ENCODE results near the gene PLXND1. TPM values are rescaled to one million over a fixed set of nuclear protein-coding genes. Genes with fewer than 3 reads are reported as not detected.

PLXND1 gene
- total RNA-seq, 1 donor from 2014 or later: 9.0 TPM

DNA sequence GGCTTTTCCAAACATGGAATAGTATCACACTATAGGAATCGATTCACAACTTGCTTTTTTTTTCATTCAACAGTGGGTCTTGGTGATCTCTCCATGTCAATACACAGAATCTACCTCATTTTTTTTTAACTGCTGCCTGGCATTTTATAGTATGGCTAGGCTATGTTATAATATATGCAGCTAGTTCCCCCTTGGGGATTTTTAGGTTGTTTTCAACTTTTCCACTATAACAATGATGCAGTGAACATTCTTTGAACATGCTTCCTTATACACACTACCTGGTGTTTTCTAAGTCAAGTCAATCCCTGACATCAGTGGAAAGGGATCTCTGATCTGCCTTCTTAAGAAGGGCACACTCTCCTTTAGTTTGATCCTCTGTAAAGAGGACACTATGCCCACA is 46.5 kb upstream of the PLXND1 start:
- no peak overlapping the region for H3K4me3 Mint-ChIP-seq
- no peaks in the 10 kb centered on the region for H3K27me3 Mint-ChIP-seq (ENCODE audit: insufficient read depth, low read depth)
- Histone ChIP-seq H3K27me3 (no peaks in the 10 kb centered on the region), H3K79me2 (ENCODE audit: low read depth) (peaks cover 26% of the 10 kb centered on the region), H2AFZ (replicated peaks) (no peak overlapping the region), H3K4me2 (no peak overlapping the region), H3F3A (ENCODE audit: low read depth) (peaks cover 25% of the 10 kb centered on the region), H3K4me3 (no peak overlapping the region), H3K9ac (no peak overlapping the region), H3K27ac (no peak overlapping the region), H3K36me3 (no peaks in the 10 kb centered on the region), H4K20me1 (ENCODE audit: low read depth) (peaks cover 23% of the 10 kb centered on the region), H3K9me3 (ENCODE audit: low read depth) (no peaks in the 10 kb centered on the region), H3K4me1 (peaks cover 34% of the 10 kb centered on the region)
- H3K27ac Mint-ChIP-seq: no peak overlapping the region
- H3K9me3 Mint-ChIP-seq: no peaks in the 10 kb centered on the region
- TF ChIP-seq, protein P1, sequence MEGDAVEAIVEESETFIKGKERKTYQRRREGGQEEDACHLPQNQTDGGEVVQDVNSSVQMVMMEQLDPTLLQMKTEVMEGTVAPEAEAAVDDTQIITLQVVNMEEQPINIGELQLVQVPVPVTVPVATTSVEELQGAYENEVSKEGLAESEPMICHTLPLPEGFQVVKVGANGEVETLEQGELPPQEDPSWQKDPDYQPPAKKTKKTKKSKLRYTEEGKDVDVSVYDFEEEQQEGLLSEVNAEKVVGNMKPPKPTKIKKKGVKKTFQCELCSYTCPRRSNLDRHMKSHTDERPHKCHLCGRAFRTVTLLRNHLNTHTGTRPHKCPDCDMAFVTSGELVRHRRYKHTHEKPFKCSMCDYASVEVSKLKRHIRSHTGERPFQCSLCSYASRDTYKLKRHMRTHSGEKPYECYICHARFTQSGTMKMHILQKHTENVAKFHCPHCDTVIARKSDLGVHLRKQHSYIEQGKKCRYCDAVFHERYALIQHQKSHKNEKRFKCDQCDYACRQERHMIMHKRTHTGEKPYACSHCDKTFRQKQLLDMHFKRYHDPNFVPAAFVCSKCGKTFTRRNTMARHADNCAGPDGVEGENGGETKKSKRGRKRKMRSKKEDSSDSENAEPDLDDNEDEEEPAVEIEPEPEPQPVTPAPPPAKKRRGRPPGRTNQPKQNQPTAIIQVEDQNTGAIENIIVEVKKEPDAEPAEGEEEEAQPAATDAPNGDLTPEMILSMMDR (IDR thresholded peaks at IDR 0.05): no peak
- TF ChIP-seq EZH2 (IDR thresholded peaks at IDR 0.05) (no peak), EZH2phosphoT487 (IDR thresholded peaks at IDR 0.05) (no peak)
- DNase-seq (ENCODE audit: low spot score): no peak
- H3K4me1 Mint-ChIP-seq: peaks cover 30% of the 10 kb centered on the region
- H3K36me3 Mint-ChIP-seq: peaks cover 21% of the 10 kb centered on the region

DNA sequence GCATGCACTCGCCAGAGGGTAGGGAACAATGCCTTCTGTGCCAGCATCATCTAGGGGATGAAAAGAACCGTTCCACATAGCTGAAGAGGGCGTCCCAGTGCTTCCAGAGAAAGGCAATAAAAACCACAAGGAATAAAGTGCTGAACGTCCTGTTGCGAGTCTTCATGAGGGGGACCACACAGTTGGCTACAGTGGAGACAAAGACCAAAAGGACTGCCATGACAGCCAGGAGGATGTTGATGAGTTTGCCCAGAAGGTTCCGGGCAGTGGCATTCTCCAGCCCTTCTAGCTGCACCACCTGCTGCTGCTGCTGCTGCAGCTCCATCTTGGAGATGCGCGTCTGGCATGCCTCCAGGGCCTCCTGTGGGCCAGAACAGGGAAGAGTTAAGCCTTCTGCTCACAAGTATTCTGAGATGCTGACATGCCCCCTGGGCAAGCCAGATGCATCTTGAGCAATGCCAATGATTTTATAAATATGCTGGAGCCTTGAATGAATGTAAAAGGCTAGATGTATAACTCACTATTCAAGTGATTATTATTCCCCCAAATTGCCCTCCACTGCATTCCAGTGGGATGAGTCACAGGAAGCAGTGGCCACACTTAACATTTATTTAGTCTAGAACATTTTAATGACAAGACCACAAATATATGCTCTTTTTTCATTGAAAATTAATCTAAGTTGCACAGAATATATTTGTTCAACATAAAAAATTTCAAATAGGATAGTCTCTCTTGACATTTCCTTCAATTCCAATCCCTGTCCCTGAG is 45.1 kb upstream of the PLXND1 start:
- Histone ChIP-seq H3K36me3 (no peaks in the 10 kb centered on the region), H3K4me1 (peaks cover 26% of the 10 kb centered on the region), H3K9me3 (ENCODE audit: low read depth) (no peaks in the 10 kb centered on the region), H3K4me2 (no peak overlapping the region), H2AFZ (replicated peaks) (no peak overlapping the region), H4K20me1 (ENCODE audit: low read depth) (peaks cover 14% of the 10 kb centered on the region), H3K27me3 (no peaks in the 10 kb centered on the region), H3F3A (ENCODE audit: low read depth) (peaks cover 25% of the 10 kb centered on the region), H3K27ac (peak overlapping the region; percentile 55), H3K9ac (no peak overlapping the region), H3K79me2 (ENCODE audit: low read depth) (peaks cover 12% of the 10 kb centered on the region), H3K4me3 (no peak overlapping the region)
- Mint-ChIP-seq H3K4me1 (peaks cover 21% of the 10 kb centered on the region), H3K27ac (peak overlapping the region; percentile 39), H3K4me3 (no peak overlapping the region), H3K36me3 (peaks cover 21% of the 10 kb centered on the region), H3K9me3 (no peaks in the 10 kb centered on the region), H3K27me3 (ENCODE audit: insufficient read depth, low read depth) (no peaks in the 10 kb centered on the region)
- TF ChIP-seq, protein P1 (IDR thresholded peaks at IDR 0.05): no peak
- TF ChIP-seq EZH2 (IDR thresholded peaks at IDR 0.05) (no peak), EZH2phosphoT487 (IDR thresholded peaks at IDR 0.05) (no peak)
- DNase-seq (ENCODE audit: low spot score): peak; percentile 45

DNA sequence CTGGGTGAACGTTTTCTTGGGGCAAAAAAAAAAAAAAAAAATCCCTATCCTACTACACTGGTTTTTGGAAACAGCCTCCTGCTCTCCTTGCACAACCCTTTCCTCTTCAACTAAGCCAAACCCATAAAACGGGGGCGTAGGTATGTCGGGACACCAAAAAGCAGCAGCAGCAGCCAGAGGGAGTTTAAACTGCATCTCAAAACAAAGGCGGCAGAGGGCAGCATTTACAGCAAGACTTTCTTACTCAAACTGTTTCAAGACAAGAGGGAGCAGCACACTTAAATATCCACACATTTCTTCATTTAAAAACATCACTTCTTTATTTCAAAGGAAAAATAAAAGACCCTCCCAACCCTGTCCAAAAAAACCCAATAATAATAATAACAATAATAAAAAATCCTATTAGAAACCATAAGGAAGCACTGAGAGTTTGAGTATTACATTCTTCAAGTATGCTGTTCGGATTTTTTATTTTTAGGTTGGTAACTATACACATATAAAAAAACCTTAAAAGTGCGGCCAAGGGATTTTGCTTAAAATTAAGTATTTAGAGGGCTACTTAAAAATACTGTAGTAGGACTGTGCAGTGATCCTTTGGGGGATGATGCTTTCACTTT is 43.9 kb upstream of the PLXND1 start:
- TF ChIP-seq, protein P1 (IDR thresholded peaks at IDR 0.05): peak; percentile 74
- TF ChIP-seq EZH2phosphoT487 (IDR thresholded peaks at IDR 0.05): no peak
- H3K79me2 ChIP-seq (ENCODE audit: low read depth): peaks cover under 1% of the 10 kb centered on the region
- H3K27ac Mint-ChIP-seq: peak overlapping the region; percentile 78
- no peaks in the 10 kb centered on the region for H3K36me3 ChIP-seq
- no peak overlapping the region for H3K9ac ChIP-seq
- H3K9me3 ChIP-seq (ENCODE audit: low read depth): no peaks in the 10 kb centered on the region
- H3K9me3 Mint-ChIP-seq: no peaks in the 10 kb centered on the region
- peaks cover 21% of the 10 kb centered on the region for H3K36me3 Mint-ChIP-seq
- H3K27ac ChIP-seq: peak overlapping the region; percentile 55
- no peak overlapping the region for H3K4me3 ChIP-seq
- DNase-seq (ENCODE audit: low spot score): peak; percentile 75
- H3K4me3 Mint-ChIP-seq: no peak overlapping the region
- H3K4me2 ChIP-seq: no peak overlapping the region
- peaks cover 11% of the 10 kb centered on the region for H4K20me1 ChIP-seq (ENCODE audit: low read depth)
- peaks cover 19% of the 10 kb centered on the region for H3K4me1 Mint-ChIP-seq
- H3F3A ChIP-seq (ENCODE audit: low read depth): peaks cover 25% of the 10 kb centered on the region
- no peaks in the 10 kb centered on the region for H3K27me3 Mint-ChIP-seq (ENCODE audit: insufficient read depth, low read depth)
- no peak overlapping the region for H2AFZ ChIP-seq (replicated peaks)
- H3K27me3 ChIP-seq: no peaks in the 10 kb centered on the region
- H3K4me1 ChIP-seq: peaks cover 23% of the 10 kb centered on the region

All from neural progenitor cell (in vitro differentiated cells).